Testis (tissue), 3 donors: Measurements from ENCODE around the gene LIN9. TPM values are rescaled to one million over a fixed set of nuclear protein-coding genes. Genes with fewer than 3 reads are reported as not detected.
"Not testable (repeated sequence)": the region's sequence is repeated elsewhere in the genome, so short reads cannot be mapped to it uniquely, and the experiment has no call there.

ENCODE experiments used
- DNase-seq: peaks from one replicate; pipeline ENCODE4 v3.0.0-alpha.2; 2019
- H3K27ac ChIP-seq, 2 donors: fragments of 200-600 bp; sonication (generic); one replicate each; pipeline ENCODE4 v1.5.1; 2019
- H3K27me3 ChIP-seq: fragments of 200-600 bp; sonication (generic); one replicate; pipeline ENCODE4 v1.5.1; 2019
- H3K36me3 ChIP-seq: fragments of 200-600 bp; sonication (generic); one replicate; pipeline ENCODE4 v1.5.1; 2017; ENCODE audit warnings: low read depth; ENCODE audit errors: missing control alignments
- H3K4me1 ChIP-seq: fragments of 200-600 bp; sonication (generic); one replicate; pipeline ENCODE4 v1.5.1; 2019
- H3K4me3 ChIP-seq, 2 donors: fragments of 200-600 bp; sonication (generic); one replicate each; pipeline ENCODE4 v1.5.1; 2017 to 2019
- H3K9me3 ChIP-seq: fragments of 200-600 bp; sonication (generic); one replicate; pipeline ENCODE4 v1.5.1; 2017
- POLR2A ChIP-seq: fragments of 450-650 bp; IDR thresholded peaks from one replicate; pipeline ENCODE4 v1.6.1; 2017; ENCODE audit warnings: antibody characterized with exemption, mild to moderate bottlenecking, moderate library complexity
- WGBS, 2 donors: methylation state at CpG; one replicate each; pipeline ENCODE4 v1.1.5; 2018; 5-methylcytosine and 5-hydroxymethylcytosine counted together
- intact Hi-C: fragments of 100-400 bp; cut with DNase I; formaldehyde crosslinking; loops from one replicate; pipeline ENCODE4 v1.15.1; 2023; ENCODE audit warnings: low total_unique reads
- polyA plus RNA-seq: library from polyadenylated mRNA; stranded (reverse); fragments of 350-450 nt; fragmentation: Illumina TruSeq; extraction: RNeasy Lipid Tissue Mini Kit (QIAGEN cat#74804); gene quantifications from one replicate; pipeline ENCODE4 v1.2.3, GENCODE V29; 2014; ENCODE audit warnings: low read depth, low replicate concordance; ENCODE audit not compliant: insufficient read depth
- total RNA-seq, 2 donors: library from RNA; depleted of rRNA; stranded (reverse); fragments of >200 nt; gene quantifications; one replicate each; pipeline ENCODE4 v1.2.3, GENCODE V29; 2016
- TF ChIP-seq, protein P1 (sequence below), 3 experiments: fragments of 450-650 bp in 2 of 3; fragments of 200-600 bp in 1 of 3; sonication (generic) in 1 of 3; IDR thresholded peaks; one replicate each; pipeline ENCODE4 v1.5.1; 2016 to 2019; ENCODE audit warnings: antibody characterized with exemption in 3 of 3, mild to moderate bottlenecking in 2 of 3, moderate library complexity in 1 of 3

Gene LIN9
- total and polyA plus RNA-seq, 3 donors from 2014 or later, result 8.2 to 13.9 (median 9.9) TPM

DNA sequence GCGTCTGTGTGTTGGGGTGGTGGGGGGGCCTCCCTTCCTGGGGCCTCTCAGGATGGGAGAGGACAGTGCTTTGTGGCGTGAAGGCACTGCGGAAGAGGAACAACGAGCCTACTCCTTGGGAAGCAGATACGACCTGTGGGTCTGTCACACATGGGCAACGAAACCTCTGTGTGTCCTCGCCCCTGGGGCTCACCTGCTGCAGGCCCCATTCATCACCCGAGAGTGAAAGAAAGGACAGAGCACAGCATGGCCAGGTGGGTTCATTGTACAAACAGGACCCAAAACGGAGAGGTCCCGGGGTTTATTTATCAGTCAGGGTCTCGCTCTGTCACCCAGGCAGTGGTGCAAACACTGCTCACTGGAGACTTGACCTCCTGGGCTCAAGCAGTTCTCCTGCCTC lies 40.1 kb upstream of the LIN9 start:
- TF ChIP-seq POLR2A, result no peak
- TF ChIP-seq, protein P1, sequence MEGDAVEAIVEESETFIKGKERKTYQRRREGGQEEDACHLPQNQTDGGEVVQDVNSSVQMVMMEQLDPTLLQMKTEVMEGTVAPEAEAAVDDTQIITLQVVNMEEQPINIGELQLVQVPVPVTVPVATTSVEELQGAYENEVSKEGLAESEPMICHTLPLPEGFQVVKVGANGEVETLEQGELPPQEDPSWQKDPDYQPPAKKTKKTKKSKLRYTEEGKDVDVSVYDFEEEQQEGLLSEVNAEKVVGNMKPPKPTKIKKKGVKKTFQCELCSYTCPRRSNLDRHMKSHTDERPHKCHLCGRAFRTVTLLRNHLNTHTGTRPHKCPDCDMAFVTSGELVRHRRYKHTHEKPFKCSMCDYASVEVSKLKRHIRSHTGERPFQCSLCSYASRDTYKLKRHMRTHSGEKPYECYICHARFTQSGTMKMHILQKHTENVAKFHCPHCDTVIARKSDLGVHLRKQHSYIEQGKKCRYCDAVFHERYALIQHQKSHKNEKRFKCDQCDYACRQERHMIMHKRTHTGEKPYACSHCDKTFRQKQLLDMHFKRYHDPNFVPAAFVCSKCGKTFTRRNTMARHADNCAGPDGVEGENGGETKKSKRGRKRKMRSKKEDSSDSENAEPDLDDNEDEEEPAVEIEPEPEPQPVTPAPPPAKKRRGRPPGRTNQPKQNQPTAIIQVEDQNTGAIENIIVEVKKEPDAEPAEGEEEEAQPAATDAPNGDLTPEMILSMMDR (IDR thresholded peaks at IDR 0.05), result no peak
- WGBS, 2 donors, result 87 to 88% methylated on average over 11 of the region's 11 CpGs
- peaks cover 10% of the 10 kb centered on the region for H3K4me1 ChIP-seq

DNA sequence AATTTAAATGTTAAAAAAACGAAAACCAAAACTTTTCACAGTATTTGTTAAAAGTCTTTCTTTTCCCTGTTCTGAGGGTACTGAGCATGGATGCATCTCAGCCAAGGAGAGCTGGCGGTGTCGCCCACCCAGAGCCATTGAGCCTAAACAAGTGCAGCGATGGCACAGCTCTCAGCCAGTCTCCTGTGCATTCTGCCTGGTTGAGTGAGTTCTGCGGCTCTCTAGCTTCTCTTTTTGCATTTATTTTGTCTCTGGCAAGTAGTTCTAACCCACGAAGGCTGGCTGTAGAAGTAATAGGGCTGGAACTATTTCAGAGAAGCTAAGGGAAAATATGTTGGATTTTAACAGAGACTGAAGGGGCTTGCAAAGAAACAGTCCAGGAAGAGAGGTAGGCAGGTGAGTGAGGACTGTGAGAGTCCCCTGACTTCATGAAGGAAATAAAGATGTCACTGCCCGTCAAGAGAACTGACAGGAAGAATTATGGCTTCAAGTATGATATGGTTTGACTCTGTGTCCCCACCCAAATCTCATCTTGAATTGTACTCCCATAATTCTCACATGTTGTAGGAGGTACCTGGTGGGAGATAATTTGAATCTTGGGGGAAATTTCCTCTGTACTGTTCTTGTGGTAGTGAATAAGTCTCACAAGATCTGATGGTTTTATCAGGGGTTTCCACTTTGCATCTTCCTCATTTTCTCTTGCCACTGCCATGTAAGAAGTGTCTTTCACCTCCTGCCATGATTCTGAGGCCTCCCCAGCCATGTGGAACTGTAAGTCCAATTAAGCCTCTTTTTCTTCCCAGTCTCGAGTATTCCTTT lies 35.7 kb upstream of the LIN9 start:
- WGBS, 2 donors, result 70 to 73% methylated on average over 8 of the region's 8 CpGs
- intact Hi-C loops, result no loop called here
- Histone ChIP-seq H3K27ac (no peak overlapping the region), H3K27me3 (no peaks in the 10 kb centered on the region), H3K4me3 (no peak overlapping the region), H3K4me1 (no peaks in the 10 kb centered on the region), H3K36me3 (no peaks in the 10 kb centered on the region), H3K9me3 (no peaks in the 10 kb centered on the region)
- TF ChIP-seq, protein P1 (IDR thresholded peaks at IDR 0.05), result no peak
- TF ChIP-seq POLR2A, result no peak
- DNase-seq, result no peak

More for the DNA sequence above, 40.1 kb upstream of the LIN9 start:
- Histone ChIP-seq H3K27ac (no peak overlapping the region), H3K27me3 (no peaks in the 10 kb centered on the region), H3K4me3 (no peak overlapping the region), H3K36me3 (no peaks in the 10 kb centered on the region), H3K9me3 (no peaks in the 10 kb centered on the region)
- DNase-seq, result no peak
- intact Hi-C loops, result no loop called here

DNA sequence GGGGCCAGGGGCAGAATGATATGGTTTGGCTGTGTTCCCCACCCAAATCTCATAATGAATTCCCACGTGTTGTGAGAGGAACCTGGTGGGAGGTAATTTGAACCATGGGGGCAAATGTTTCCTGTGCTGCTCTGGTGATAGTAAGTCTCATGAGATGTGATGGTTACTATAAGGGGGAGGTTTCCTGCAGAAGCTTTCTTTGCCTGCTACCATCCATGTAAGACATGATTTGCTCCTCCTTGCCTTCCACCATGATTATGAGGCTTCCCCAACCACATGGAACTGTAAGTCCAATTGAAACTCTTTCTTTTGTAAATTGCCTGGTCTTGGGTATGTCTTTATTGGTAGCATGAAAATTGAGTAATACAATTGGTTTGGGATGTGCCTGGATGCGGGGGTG lies 33.7 kb upstream of the LIN9 start:
- Histone ChIP-seq H3K27ac (no peak overlapping the region), H3K4me3 (no peak overlapping the region), H3K9me3 (no peaks in the 10 kb centered on the region), H3K4me1 (no peaks in the 10 kb centered on the region), H3K36me3 (no peaks in the 10 kb centered on the region), H3K27me3 (no peaks in the 10 kb centered on the region)
- TF ChIP-seq POLR2A, result no peak
- TF ChIP-seq, protein P1 (IDR thresholded peaks at IDR 0.05), result no peak
- intact Hi-C loops, result no loop called here
- DNase-seq, result no peak
- WGBS, 2 donors, result 72 to 86% methylated on average over 2 of the region's 2 CpGs

DNA sequence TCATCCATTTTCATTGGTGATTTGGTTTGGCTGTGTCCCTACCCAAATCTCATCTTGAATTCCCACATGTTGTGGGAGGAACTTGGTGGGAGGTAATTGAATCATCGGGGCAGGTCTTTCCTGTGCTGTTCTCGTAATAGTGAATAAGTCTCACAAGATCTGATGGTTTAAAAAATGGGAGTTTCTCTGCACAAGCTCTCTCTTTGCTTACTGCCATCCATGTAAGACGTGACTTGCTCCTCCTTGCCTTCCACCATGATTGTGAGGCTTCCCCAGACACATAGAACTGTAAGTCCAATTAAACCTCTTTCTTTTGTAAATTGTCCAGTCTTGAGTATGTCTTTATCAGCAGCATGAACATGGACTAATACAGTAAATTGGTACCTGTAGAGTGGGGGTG lies 31.1 kb upstream of the LIN9 start:
- H3K27ac ChIP-seq, H3K27me3 ChIP-seq, H3K4me1 ChIP-seq, H3K4me3 ChIP-seq, intact Hi-C loops, H3K9me3 ChIP-seq, H3K36me3 ChIP-seq, DNase-seq: not testable (repeated sequence)
- WGBS, 2 donors, result 95% methylated on average over 3 of the region's 3 CpGs

DNA sequence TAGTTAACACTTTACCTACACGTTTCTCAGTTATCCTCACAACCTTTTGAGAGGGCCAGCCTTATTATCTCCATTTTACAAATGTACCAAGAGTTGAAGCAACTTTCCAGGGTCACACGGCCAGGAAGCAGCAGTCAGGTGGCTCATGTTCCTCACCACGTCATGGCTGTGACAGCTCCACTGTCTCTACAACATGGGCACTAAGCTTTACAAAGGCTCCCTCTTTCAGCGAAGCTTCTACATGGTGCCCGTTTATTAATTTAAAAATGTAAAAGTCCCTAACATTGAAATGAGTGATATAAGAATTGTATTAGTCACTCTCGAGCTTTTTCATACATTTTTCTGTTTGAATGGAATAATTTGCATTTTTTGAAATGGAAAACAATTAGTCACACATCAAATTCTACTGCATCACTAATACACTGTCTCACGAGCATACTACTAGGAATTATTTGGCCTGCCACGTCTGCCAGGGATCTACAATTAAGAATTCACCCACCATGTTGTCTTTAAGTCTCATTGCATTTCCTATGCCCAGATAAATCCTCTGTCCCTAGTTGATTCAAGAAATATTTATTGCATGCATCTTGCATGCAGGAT lies 28.4 kb upstream of the LIN9 start:
- no peaks in the 10 kb centered on the region for H3K9me3 ChIP-seq
- H3K27ac ChIP-seq, result no peak overlapping the region
- TF ChIP-seq POLR2A, result no peak
- TF ChIP-seq, protein P1 (IDR thresholded peaks at IDR 0.05), result no peak
- 84 to 87% methylated on average over 8 of the region's 8 CpGs for WGBS, 2 donors
- no peaks in the 10 kb centered on the region for H3K27me3 ChIP-seq
- intact Hi-C loops, result no loop called here
- no peak for DNase-seq
- no peaks in the 10 kb centered on the region for H3K36me3 ChIP-seq
- H3K4me1 ChIP-seq, result no peaks in the 10 kb centered on the region
- H3K4me3 ChIP-seq, result no peak overlapping the region
